ENCODE data around the gene SLC35A5. TPM values are rescaled to one million over a fixed set of nuclear protein-coding genes. Genes with fewer than 3 reads are reported as not detected.

Gene SLC35A5
- total RNA-seq, 1 experiment from 2014 or later = 19.1 TPM

GRCh38 chr3:112572701-112573100 lies 10.9 kb downstream of the SLC35A5 start:
- intact Hi-C loops (cut with micrococcal nuclease; ENCODE audit: unreplicated experiment) = no loop called here
- Mint-ChIP-seq H3K4me1 (ENCODE audit: low read depth, unreplicated experiment) (no peaks in the 10 kb centered on the region), H3K27me3 (ENCODE audit: insufficient read depth, unreplicated experiment) (no peaks in the 10 kb centered on the region), H3K27ac (ENCODE audit: unreplicated experiment) (no peak overlapping the region), H3K4me3 (ENCODE audit: unreplicated experiment) (no peak overlapping the region), H3K9me3 (ENCODE audit: unreplicated experiment) (no peaks in the 10 kb centered on the region), H3K36me3 (ENCODE audit: insufficient read depth, unreplicated experiment) (peaks cover 8% of the 10 kb centered on the region)
- no TSS peak for BruUV-seq (replicated peaks)
- Histone ChIP-seq H3K9me3 (no peaks in the 10 kb centered on the region), H3K4me1 (no peaks in the 10 kb centered on the region), H3K4me3 (ENCODE audit: low read depth, low read length) (no peak overlapping the region), H3K36me3 (ENCODE audit: control insufficient read depth, insufficient read depth, low read length) (no peaks in the 10 kb centered on the region), H3K27me3 (replicated peaks; ENCODE audit: control insufficient read depth, insufficient read depth, low read length) (no peaks in the 10 kb centered on the region)
- ChIA-PET POLR2A (no interaction called here), CTCF (no interaction called here)
- TF ChIP-seq CTCF (IDR thresholded peaks at IDR 0.05; ENCODE audit: insufficient read depth in 1 of 2, low read depth in 1 of 2, low read length in 1 of 2, severe bottlenecking in 1 of 2, unreplicated experiment in 1 of 2) = no peak
- DNase-seq = no peak

- ChIA-PET POLR2A (no interaction called here), CTCF (no interaction called here)
- Mint-ChIP-seq H3K36me3 (ENCODE audit: insufficient read depth, unreplicated experiment) (no peaks in the 10 kb centered on the region), H3K27ac (ENCODE audit: unreplicated experiment) (no peak overlapping the region), H3K4me3 (ENCODE audit: unreplicated experiment) (no peak overlapping the region), H3K9me3 (ENCODE audit: unreplicated experiment) (no peaks in the 10 kb centered on the region), H3K27me3 (ENCODE audit: insufficient read depth, unreplicated experiment) (no peaks in the 10 kb centered on the region), H3K4me1 (ENCODE audit: low read depth, unreplicated experiment) (no peaks in the 10 kb centered on the region)
- no peak for DNase-seq
- intact Hi-C loops (cut with micrococcal nuclease; ENCODE audit: unreplicated experiment) = no loop called here
- Histone ChIP-seq H3K36me3 (ENCODE audit: control insufficient read depth, insufficient read depth, low read length) (no peaks in the 10 kb centered on the region; the same call in 1 of the 2 replicates), H3K27me3 (replicated peaks; ENCODE audit: control insufficient read depth, insufficient read depth, low read length) (no peaks in the 10 kb centered on the region), H3K4me3 (ENCODE audit: low read depth, low read length) (no peak overlapping the region), H3K9me3 (no peaks in the 10 kb centered on the region), H3K4me1 (no peaks in the 10 kb centered on the region)
- no peak for TF ChIP-seq CTCF (IDR thresholded peaks at IDR 0.05; ENCODE audit: insufficient read depth in 1 of 2, low read depth in 1 of 2, low read length in 1 of 2, severe bottlenecking in 1 of 2, unreplicated experiment in 1 of 2)
- BruUV-seq (replicated peaks) = no TSS peak
Measured at GRCh38 chr3:112579232-112579631, 17.4 kb downstream of the SLC35A5 start.

- POLR2A ChIA-PET = no interaction called here
- CTCF ChIA-PET = no interaction called here
- Mint-ChIP-seq H3K4me3 (ENCODE audit: unreplicated experiment) (no peak overlapping the region), H3K27me3 (ENCODE audit: insufficient read depth, unreplicated experiment) (no peaks in the 10 kb centered on the region), H3K4me1 (ENCODE audit: low read depth, unreplicated experiment) (no peaks in the 10 kb centered on the region), H3K27ac (ENCODE audit: unreplicated experiment) (no peak overlapping the region), H3K36me3 (ENCODE audit: insufficient read depth, unreplicated experiment) (no peaks in the 10 kb centered on the region), H3K9me3 (ENCODE audit: unreplicated experiment) (no peaks in the 10 kb centered on the region)
- Histone ChIP-seq H3K27me3 (replicated peaks; ENCODE audit: control insufficient read depth, insufficient read depth, low read length) (no peaks in the 10 kb centered on the region), H3K36me3 (ENCODE audit: control insufficient read depth, insufficient read depth, low read length) (no peaks in the 10 kb centered on the region; the same call in 1 of the 2 replicates), H3K4me3 (ENCODE audit: low read depth, low read length) (no peak overlapping the region), H3K9me3 (no peaks in the 10 kb centered on the region), H3K4me1 (no peaks in the 10 kb centered on the region)
- no peak for DNase-seq
- TF ChIP-seq CTCF (IDR thresholded peaks at IDR 0.05; ENCODE audit: insufficient read depth in 1 of 2, low read depth in 1 of 2, low read length in 1 of 2, severe bottlenecking in 1 of 2, unreplicated experiment in 1 of 2) = no peak
- intact Hi-C loops (cut with micrococcal nuclease; ENCODE audit: unreplicated experiment) = loop anchor here (5.0 kb wide), 1 partner anchor 48 kb away; no protein-coding TSS in a partner anchor
- BruUV-seq (replicated peaks) = no TSS peak
Measured at GRCh38 chr3:112579697-112580096, 17.9 kb downstream of the SLC35A5 start.

Data from Caco-2 (cell line).